Neuronal stem cell (in vitro differentiated cells): ENCODE data around the gene RUBCN.
A peak's percentile ranks its signal among the peaks of the same experiment; 100 is the strongest.

Experiments
- DNase-seq: peaks from one replicate; pipeline ENCODE4 v3.0.0-alpha.2; 2013; ENCODE audit warnings: low spot score
- H2AFZ ChIP-seq: one replicate; pipeline ENCODE4 v1.6.1; 2013; ENCODE audit warnings: mild to moderate bottlenecking, low read length, inconsistent platforms
- H2AK5ac ChIP-seq: 2 replicates; pipeline ENCODE4 v1.6.1; 2013; ENCODE audit warnings: low read depth, mild to moderate bottlenecking, inconsistent platforms, low read length, moderate library complexity, mixed read lengths
- H2BK120ac ChIP-seq: 2 replicates; pipeline ENCODE4 v1.6.1; 2013; ENCODE audit warnings: low read depth, mild to moderate bottlenecking, inconsistent platforms, low read length, moderate library complexity, mixed read lengths
- H2BK12ac ChIP-seq: one replicate; pipeline ENCODE4 v1.6.1; 2013; ENCODE audit warnings: low read length, inconsistent platforms
- H2BK15ac ChIP-seq: 2 replicates; pipeline ENCODE4 v1.6.1; 2013; ENCODE audit warnings: mild to moderate bottlenecking, low read length, inconsistent platforms, mixed read lengths
- H2BK5ac ChIP-seq: one replicate; pipeline ENCODE4 v1.6.1; 2013; ENCODE audit warnings: inconsistent platforms, mild to moderate bottlenecking, low read length, moderate library complexity
- H3K14ac ChIP-seq: one replicate; pipeline ENCODE4 v1.6.1; 2013; ENCODE audit warnings: low read length, inconsistent platforms
- H3K18ac ChIP-seq: 2 replicates; pipeline ENCODE4 v1.6.1; 2013; ENCODE audit warnings: low read length, inconsistent platforms
- H3K23ac ChIP-seq: 2 replicates; pipeline ENCODE4 v1.6.1; 2013; ENCODE audit warnings: low read depth, mild to moderate bottlenecking, mixed read lengths, low read length, inconsistent platforms; ENCODE audit not compliant: poor library complexity
- H3K27ac ChIP-seq: replicated peaks from 3 replicates; pipeline ENCODE4 v1.5.1; 2013; ENCODE audit warnings: low read length, inconsistent platforms
- H3K27me3 ChIP-seq, 3 experiments: 2 replicates each; pipeline ENCODE4 v1.6.1; 2013; ENCODE audit warnings: low read length in 3 of 3, mild to moderate bottlenecking in 2 of 3, inconsistent platforms in 1 of 3, low read depth in 1 of 3, mixed read lengths in 1 of 3, moderate library complexity in 1 of 3; ENCODE audit not compliant: control insufficient read depth in 3 of 3, insufficient read depth in 3 of 3
- H3K36me3 ChIP-seq, 2 donors: replicated peaks in 1 of 2; 2 replicates each; pipeline ENCODE4 v1.6.1; 2013; ENCODE audit warnings: low read length in 2 of 2; ENCODE audit not compliant: control insufficient read depth in 2 of 2, insufficient read depth in 2 of 2
- H3K4ac ChIP-seq: 2 replicates; pipeline ENCODE4 v1.6.1; 2013; ENCODE audit warnings: inconsistent platforms, mild to moderate bottlenecking, low read length, moderate library complexity
- H3K4me1 ChIP-seq, 2 donors: 1 replicate in 1 of 2; 2 replicates in 1 of 2; pipeline ENCODE4 v1.6.1; 2013; ENCODE audit warnings: low read length in 2 of 2, low read depth in 1 of 2; ENCODE audit not compliant: control insufficient read depth in 2 of 2, insufficient read depth in 1 of 2
- H3K4me2 ChIP-seq: one replicate; pipeline ENCODE4 v1.6.1; 2013; ENCODE audit warnings: mild to moderate bottlenecking, low read length, inconsistent platforms; ENCODE audit not compliant: insufficient read depth, poor library complexity, severe bottlenecking
- H3K4me3 ChIP-seq, 2 donors: 2 replicates each; pipeline ENCODE4 v1.5.1; 2013; ENCODE audit warnings: low read length in 2 of 2, mild to moderate bottlenecking in 2 of 2, inconsistent platforms in 1 of 2, moderate library complexity in 1 of 2
- H3K79me1 ChIP-seq: one replicate; pipeline ENCODE4 v1.6.1; 2013; ENCODE audit warnings: low read depth, mild to moderate bottlenecking, inconsistent platforms, low read length, moderate library complexity
- H3K9ac ChIP-seq: one replicate; pipeline ENCODE4 v1.6.1; 2013; ENCODE audit warnings: mild to moderate bottlenecking, low read depth, low read length, inconsistent platforms; ENCODE audit not compliant: poor library complexity
- H3K9me3 ChIP-seq, 2 donors: replicated peaks in 1 of 2; 2 replicates each; pipeline versions ENCODE3 to v1.6.1; 2013; ENCODE audit warnings: low read length in 2 of 2, mild to moderate bottlenecking in 2 of 2, inconsistent platforms in 1 of 2, low read depth in 1 of 2, mixed read lengths in 1 of 2, moderate library complexity in 1 of 2; ENCODE audit not compliant: control insufficient read depth in 2 of 2, insufficient read depth in 1 of 2
- H4K8ac ChIP-seq: one replicate; pipeline ENCODE4 v1.6.1; 2013; ENCODE audit warnings: low read depth, mild to moderate bottlenecking, inconsistent platforms, low read length, moderate library complexity
- H4K91ac ChIP-seq: one replicate; pipeline ENCODE4 v1.6.1; 2013; ENCODE audit warnings: low read length, low read depth, mild to moderate bottlenecking, inconsistent platforms; ENCODE audit not compliant: poor library complexity
- WGBS, 2 donors: extraction: QIAGEN DNeasy Blood & Tissue Kit; methylation state at CpG; one replicate each; pipeline ENCODE4 v1.1.7; 2013; ENCODE audit warnings: missing lambda C conversion rate in 2 of 2, mixed read lengths in 1 of 2; ENCODE audit not compliant: insufficient read length in 2 of 2, insufficient replicate concordance in 1 of 2; ENCODE audit errors: extremely low coverage in 2 of 2; 5-methylcytosine and 5-hydroxymethylcytosine counted together

Gene RUBCN

GRCh38 chr3:197694251-197694650 is 42.5 kb downstream of the RUBCN start:
- no peaks in the 10 kb centered on the region for H3K9me3 ChIP-seq
- DNase-seq = no peak
- H2BK12ac ChIP-seq = no peak overlapping the region
- peaks cover 21 to 79% of the 10 kb centered on the region in 2 donors for H3K36me3 ChIP-seq
- H3K27ac ChIP-seq = no peak overlapping the region
- H3K27me3 ChIP-seq = no peaks in the 10 kb centered on the region
- no peak overlapping the region for H3K4me2 ChIP-seq
- H4K8ac ChIP-seq = no peak overlapping the region
- H3K23ac ChIP-seq = no peak overlapping the region
- H2BK15ac ChIP-seq = no peak overlapping the region
- H3K4me1 ChIP-seq = no peaks in the 10 kb centered on the region
- no peak overlapping the region for H3K4me3 ChIP-seq
- H3K18ac ChIP-seq = no peak overlapping the region
- H3K9ac ChIP-seq = no peak overlapping the region
- H2BK120ac ChIP-seq = no peak overlapping the region
- no peak overlapping the region for H2AK5ac ChIP-seq
- no peak overlapping the region for H3K14ac ChIP-seq
- H3K4ac ChIP-seq = no peak overlapping the region
- WGBS, 2 donors = no CpG with 5 or more reads among the region's 7 CpGs
- no peak overlapping the region for H2BK5ac ChIP-seq
- H3K79me1 ChIP-seq = no peaks in the 10 kb centered on the region
- H2AFZ ChIP-seq = no peak overlapping the region
- H4K91ac ChIP-seq = no peak overlapping the region

GRCh38 chr3:197692641-197693040 is 44.1 kb downstream of the RUBCN start:
- Histone ChIP-seq H2BK15ac (no peak overlapping the region), H3K79me1 (no peaks in the 10 kb centered on the region), H3K4me2 (no peak overlapping the region), H4K8ac (no peak overlapping the region), H3K23ac (no peak overlapping the region), H2BK5ac (no peak overlapping the region), H2AK5ac (no peak overlapping the region), H3K27me3 (no peaks in the 10 kb centered on the region), H3K4me1 (no peaks in the 10 kb centered on the region), H3K36me3 (peaks cover 13 to 69% of the 10 kb centered on the region in 2 donors), H4K91ac (no peak overlapping the region), H3K4ac (no peak overlapping the region), H3K9me3 (no peaks in the 10 kb centered on the region), H3K14ac (no peak overlapping the region), H2AFZ (no peak overlapping the region), H2BK120ac (no peak overlapping the region), H3K4me3 (no peak overlapping the region), H3K27ac (no peak overlapping the region), H3K9ac (no peak overlapping the region), H3K18ac (no peak overlapping the region), H2BK12ac (no peak overlapping the region)
- DNase-seq = no peak
- WGBS, 2 donors = no CpG with 5 or more reads among the region's 4 CpGs

- no peaks in the 10 kb centered on the region for H3K79me1 ChIP-seq
- H2BK12ac ChIP-seq = no peak overlapping the region
- H3K4me2 ChIP-seq = no peak overlapping the region
- H3K36me3 ChIP-seq = peaks cover 5 to 62% of the 10 kb centered on the region in 2 donors
- no peak overlapping the region for H3K23ac ChIP-seq
- H4K91ac ChIP-seq = no peak overlapping the region
- H3K18ac ChIP-seq = no peak overlapping the region
- no peak overlapping the region for H2AK5ac ChIP-seq
- H3K27ac ChIP-seq = no peak overlapping the region
- H4K8ac ChIP-seq = no peak overlapping the region
- no peak overlapping the region for H2BK120ac ChIP-seq
- no peak for DNase-seq
- H3K4me1 ChIP-seq = peaks cover 0 to 9% of the 10 kb centered on the region in 2 donors
- no peaks in the 10 kb centered on the region for H3K9me3 ChIP-seq
- H2BK5ac ChIP-seq = no peak overlapping the region
- no peak overlapping the region for H3K9ac ChIP-seq
- H3K14ac ChIP-seq = no peak overlapping the region
- H2BK15ac ChIP-seq = no peak overlapping the region
- H3K4ac ChIP-seq = no peak overlapping the region
- no CpG with 5 or more reads among the region's 6 CpGs for WGBS, 2 donors
- no peaks in the 10 kb centered on the region for H3K27me3 ChIP-seq
- no peak overlapping the region for H3K4me3 ChIP-seq
- H2AFZ ChIP-seq = no peak overlapping the region
These were observed 46.0 kb downstream of the RUBCN start for GRCh38 chr3:197690754-197691153.

- no CpG with 5 or more reads among the region's 6 CpGs for WGBS, 2 donors
- no peak overlapping the region for H3K27ac ChIP-seq
- no peak overlapping the region for H2BK120ac ChIP-seq
- H3K36me3 ChIP-seq = peaks cover 6 to 48% of the 10 kb centered on the region in 2 donors
- no peaks in the 10 kb centered on the region for H3K27me3 ChIP-seq
- no peak for DNase-seq
- H4K8ac ChIP-seq = no peak overlapping the region
- H3K4ac ChIP-seq = no peak overlapping the region
- H3K4me1 ChIP-seq = peaks cover 0 to 9% of the 10 kb centered on the region in 2 donors
- no peak overlapping the region for H3K18ac ChIP-seq
- no peak overlapping the region for H3K4me2 ChIP-seq
- H2AFZ ChIP-seq = no peak overlapping the region
- no peak overlapping the region for H3K9ac ChIP-seq
- no peak overlapping the region for H2BK12ac ChIP-seq
- no peak overlapping the region for H2BK15ac ChIP-seq
- no peak overlapping the region for H2BK5ac ChIP-seq
- H4K91ac ChIP-seq = no peak overlapping the region
- peak overlapping the region; percentile 21 for H3K23ac ChIP-seq
- no peak overlapping the region for H3K4me3 ChIP-seq
- no peak overlapping the region for H3K14ac ChIP-seq
- no peaks in the 10 kb centered on the region for H3K79me1 ChIP-seq
- no peak overlapping the region for H2AK5ac ChIP-seq
- no peaks in the 10 kb centered on the region for H3K9me3 ChIP-seq
These were observed 49.1 kb downstream of the RUBCN start for GRCh38 chr3:197687570-197687969.
